HepG2 (cell line): ENCODE data around the gene OSCP1. TPM values are rescaled to one million over a fixed set of nuclear protein-coding genes. Genes with fewer than 3 reads are reported as not detected.

Experiments used
- AGO1 ChIP-seq: fragments of 200-400 bp; formaldehyde crosslinking; IDR thresholded peaks from 2 replicates; pipeline ENCODE4 v1.6.1; 2017; ENCODE audit warnings: mild to moderate bottlenecking, low read depth, low read length, moderate library complexity; ENCODE audit not compliant: poor library complexity, severe bottlenecking
- HBP1 ChIP-seq: IDR thresholded peaks from 2 replicates; pipeline ENCODE4 v1.6.1; 2016; ENCODE audit warnings: low read depth, control low read depth
- KLF6 ChIP-seq: IDR thresholded peaks from 2 replicates; pipeline ENCODE4 v1.8.0; 2016; ENCODE audit warnings: missing biosample characterization, missing genetic modification reagents
- MAZ ChIP-seq, 2 experiments: sonication (generic) in 1 of 2; formaldehyde crosslinking in 1 of 2; IDR thresholded peaks; 2 replicates each; pipeline versions ENCODE4 v1.5.0 to v1.6.1; 2012 to 2020; ENCODE audit warnings: low read depth in 2 of 2, mild to moderate bottlenecking in 2 of 2, borderline replicate concordance in 1 of 2, improper control_type of control experiment in 1 of 2, low read length in 1 of 2, missing genetic modification reagents in 1 of 2, moderate library complexity in 1 of 2
- PATZ1 ChIP-seq: sonication (generic); formaldehyde crosslinking; IDR thresholded peaks from 2 replicates; pipeline ENCODE4 v1.4.0; 2020; ENCODE audit warnings: missing genetic modification reagents
- RBM39 ChIP-seq: fragments of 200-400 bp; formaldehyde crosslinking; IDR thresholded peaks from one replicate; pipeline ENCODE4 v1.6.1; 2018; ENCODE audit warnings: antibody characterized with exemption, mild to moderate bottlenecking, low read depth, low read length; ENCODE audit not compliant: poor library complexity, severe bottlenecking
- RCOR2 ChIP-seq: IDR thresholded peaks from 2 replicates; pipeline ENCODE4 v1.6.1; 2016; ENCODE audit warnings: missing biosample characterization, missing genetic modification reagents
- RFXAP ChIP-seq: sonication (generic); formaldehyde crosslinking; IDR thresholded peaks from 2 replicates; pipeline ENCODE4 v1.4.0; 2020; ENCODE audit warnings: missing genetic modification reagents, borderline replicate concordance
- SAFB2 ChIP-seq: sonication (generic); formaldehyde crosslinking; IDR thresholded peaks from 2 replicates; pipeline ENCODE4 v1.5.1; 2020; ENCODE audit warnings: missing genetic modification reagents, low read depth, mild to moderate bottlenecking, borderline replicate concordance
- SP4 ChIP-seq: sonication (generic); formaldehyde crosslinking; IDR thresholded peaks from 2 replicates; pipeline ENCODE4 v1.8.1; 2023; ENCODE audit warnings: mild to moderate bottlenecking, missing genetic modification reagents
- SPEN ChIP-seq: sonication (generic); formaldehyde crosslinking; IDR thresholded peaks from 2 replicates; pipeline ENCODE4 v1.5.1; 2020; ENCODE audit warnings: low read depth, mild to moderate bottlenecking, missing genetic modification reagents
- TFAP4 ChIP-seq: sonication (generic); IDR thresholded peaks from 2 replicates; pipeline ENCODE4 v1.6.1; 2016; ENCODE audit warnings: low read depth, borderline replicate concordance
- THAP9 ChIP-seq: sonication (generic); formaldehyde crosslinking; IDR thresholded peaks from 2 replicates; pipeline ENCODE4; 2020; ENCODE audit warnings: missing genetic modification reagents, mild to moderate bottlenecking, borderline replicate concordance
- ZNF576 ChIP-seq: sonication (generic); formaldehyde crosslinking; IDR thresholded peaks from 2 replicates; pipeline ENCODE4 v1.4.0; 2020; ENCODE audit warnings: mild to moderate bottlenecking, missing genetic modification reagents
- ZNF580 ChIP-seq: IDR thresholded peaks from 2 replicates; pipeline ENCODE4 v1.6.1; 2016; ENCODE audit warnings: low read depth, borderline replicate concordance
- ZNF704 ChIP-seq: sonication (generic); formaldehyde crosslinking; IDR thresholded peaks from 2 replicates; pipeline ENCODE4 v1.8.1; 2023; ENCODE audit warnings: mild to moderate bottlenecking, inconsistent platforms, moderate library complexity, missing genetic modification reagents, borderline replicate concordance
- ZSCAN25 ChIP-seq: sonication (generic); formaldehyde crosslinking; IDR thresholded peaks from 2 replicates; pipeline ENCODE4 v1.8.0; 2022; ENCODE audit warnings: mild to moderate bottlenecking, missing genetic modification reagents
- polyA plus RNA-seq, 8 experiments: library from polyadenylated mRNA; depleted of rRNA in 3 of 8; stranded (reverse) in 7 of 8; unstranded in 1 of 8; fragments of >200 nt; fragmentation: Illumina TruSeq in 4 of 8; extraction: Trizol in 4 of 8; gene quantifications; 2 replicates each; pipeline versions ENCODE4 v1.2.1 to v1.2.3, GENCODE V29; 2011 to 2016; ENCODE audit warnings: low read depth in 4 of 8, missing spikeins in 1 of 8, mixed read lengths in 1 of 8; ENCODE audit not compliant: insufficient read depth in 1 of 8
- total RNA-seq, 5 experiments: library from RNA; depleted of rRNA; stranded (reverse); fragments of >200 nt; fragmentation: Illumina TruSeq; extraction: Trizol; gene quantifications; 2 replicates each; pipeline ENCODE4 v1.2.3, GENCODE V29; 2016; ENCODE audit warnings: low read depth in 1 of 5

OSCP1 gene
- total and polyA plus RNA-seq, 2 of the 13 experiments (the other 11 are each of a cell fraction or from before 2014, with no cell fraction given) = 0.60 to 0.84 TPM

GRCh38 chr1:36471830-36472641 lies 21.8 kb upstream of the OSCP1 start (continued):
- TF ChIP-seq THAP9 (CRISPR knock-in tag) = 0 out of 2 replicates have a peak, but pooled peaks have one; percentile 37
- TF ChIP-seq TFAP4 = peak; percentile 26; the same call in 1 of the 2 replicates
- peak; percentile 11; the same call in 1 of the 2 replicates for TF ChIP-seq SP4 (CRISPR knock-in tag)
- peak; percentile 66 for TF ChIP-seq AGO1
- no peak for TF ChIP-seq ZNF580 (CRISPR knock-in tag)
- TF ChIP-seq HBP1 (CRISPR knock-in tag) = no peak
- TF ChIP-seq SPEN (CRISPR knock-in tag) = 0 out of 2 replicates have a peak, but pooled peaks have one; percentile 34
- no peak for TF ChIP-seq ZNF576
- TF ChIP-seq KLF6 (CRISPR knock-in tag) = no peak
- TF ChIP-seq ZSCAN25 (CRISPR knock-in tag) = peak; percentile 95
- TF ChIP-seq MAZ (IDR thresholded peaks at IDR 0.05; ENCODE audit: borderline replicate concordance, low read depth, low read length) = peak; percentile 23; the same call in 1 of the 2 replicates
- no peak for TF ChIP-seq MAZ (CRISPR knock-in tag; IDR thresholded peaks at IDR 0.05; ENCODE audit: low read depth)
- no peak; the same call in 1 of the 2 replicates for TF ChIP-seq RFXAP (CRISPR knock-in tag)
- TF ChIP-seq ZNF704 (CRISPR knock-in tag) = no peak
- no peak for TF ChIP-seq RCOR2 (CRISPR knock-in tag)
- TF ChIP-seq PATZ1 = peak; percentile 68
- TF ChIP-seq RBM39 = no peak
- TF ChIP-seq SAFB2 (CRISPR knock-in tag) = no peak
